Nephron (organoid): ENCODE data around the gene ANKRD17.
A peak's percentile ranks its signal among the peaks of the same experiment; 100 is the strongest.
"Not testable (repeated sequence)": the region's sequence is repeated elsewhere in the genome, so short reads cannot be mapped to it uniquely, and the experiment has no call there.

Experiments
- H3K27ac Mint-ChIP-seq, 3 experiments: 2 replicates each; pipeline ENCODE4 v1.8.0; 2020; ENCODE audit warnings: mixed read lengths in 3 of 3, mild to moderate bottlenecking in 2 of 3, moderate library complexity in 1 of 3
- H3K27me3 Mint-ChIP-seq: 2 replicates; pipeline ENCODE4 v1.8.0; 2021; ENCODE audit warnings: low read depth, mild to moderate bottlenecking, moderate library complexity, mixed read lengths
- H3K36me3 Mint-ChIP-seq: 2 replicates; pipeline ENCODE4 v1.8.0; 2020; ENCODE audit warnings: low read depth, mixed read lengths
- H3K4me1 Mint-ChIP-seq: 2 replicates; pipeline ENCODE4 v1.8.0; 2020; ENCODE audit warnings: mixed read lengths
- H3K4me3 Mint-ChIP-seq, 3 experiments: 2 replicates each; pipeline ENCODE4 v1.8.0; 2020; ENCODE audit warnings: mild to moderate bottlenecking in 3 of 3, mixed read lengths in 3 of 3, moderate library complexity in 2 of 3
- H3K9me3 Mint-ChIP-seq: 2 replicates; pipeline ENCODE4 v1.8.0; 2020; ENCODE audit warnings: mixed read lengths
- TF ChIP-seq, protein P1 (sequence below), 3 experiments: fragments of 200-600 bp; sonication (generic); IDR thresholded peaks; one replicate each; pipeline ENCODE4 v1.5.0; 2021; ENCODE audit warnings: antibody characterized with exemption in 3 of 3; ENCODE audit not compliant: unreplicated experiment in 3 of 3

ANKRD17 gene, protein sequence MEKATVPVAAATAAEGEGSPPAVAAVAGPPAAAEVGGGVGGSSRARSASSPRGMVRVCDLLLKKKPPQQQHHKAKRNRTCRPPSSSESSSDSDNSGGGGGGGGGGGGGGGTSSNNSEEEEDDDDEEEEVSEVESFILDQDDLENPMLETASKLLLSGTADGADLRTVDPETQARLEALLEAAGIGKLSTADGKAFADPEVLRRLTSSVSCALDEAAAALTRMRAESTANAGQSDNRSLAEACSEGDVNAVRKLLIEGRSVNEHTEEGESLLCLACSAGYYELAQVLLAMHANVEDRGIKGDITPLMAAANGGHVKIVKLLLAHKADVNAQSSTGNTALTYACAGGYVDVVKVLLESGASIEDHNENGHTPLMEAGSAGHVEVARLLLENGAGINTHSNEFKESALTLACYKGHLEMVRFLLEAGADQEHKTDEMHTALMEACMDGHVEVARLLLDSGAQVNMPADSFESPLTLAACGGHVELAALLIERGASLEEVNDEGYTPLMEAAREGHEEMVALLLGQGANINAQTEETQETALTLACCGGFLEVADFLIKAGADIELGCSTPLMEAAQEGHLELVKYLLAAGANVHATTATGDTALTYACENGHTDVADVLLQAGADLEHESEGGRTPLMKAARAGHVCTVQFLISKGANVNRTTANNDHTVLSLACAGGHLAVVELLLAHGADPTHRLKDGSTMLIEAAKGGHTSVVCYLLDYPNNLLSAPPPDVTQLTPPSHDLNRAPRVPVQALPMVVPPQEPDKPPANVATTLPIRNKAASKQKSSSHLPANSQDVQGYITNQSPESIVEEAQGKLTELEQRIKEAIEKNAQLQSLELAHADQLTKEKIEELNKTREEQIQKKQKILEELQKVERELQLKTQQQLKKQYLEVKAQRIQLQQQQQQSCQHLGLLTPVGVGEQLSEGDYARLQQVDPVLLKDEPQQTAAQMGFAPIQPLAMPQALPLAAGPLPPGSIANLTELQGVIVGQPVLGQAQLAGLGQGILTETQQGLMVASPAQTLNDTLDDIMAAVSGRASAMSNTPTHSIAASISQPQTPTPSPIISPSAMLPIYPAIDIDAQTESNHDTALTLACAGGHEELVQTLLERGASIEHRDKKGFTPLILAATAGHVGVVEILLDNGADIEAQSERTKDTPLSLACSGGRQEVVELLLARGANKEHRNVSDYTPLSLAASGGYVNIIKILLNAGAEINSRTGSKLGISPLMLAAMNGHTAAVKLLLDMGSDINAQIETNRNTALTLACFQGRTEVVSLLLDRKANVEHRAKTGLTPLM (N-terminal part only)

DNA sequence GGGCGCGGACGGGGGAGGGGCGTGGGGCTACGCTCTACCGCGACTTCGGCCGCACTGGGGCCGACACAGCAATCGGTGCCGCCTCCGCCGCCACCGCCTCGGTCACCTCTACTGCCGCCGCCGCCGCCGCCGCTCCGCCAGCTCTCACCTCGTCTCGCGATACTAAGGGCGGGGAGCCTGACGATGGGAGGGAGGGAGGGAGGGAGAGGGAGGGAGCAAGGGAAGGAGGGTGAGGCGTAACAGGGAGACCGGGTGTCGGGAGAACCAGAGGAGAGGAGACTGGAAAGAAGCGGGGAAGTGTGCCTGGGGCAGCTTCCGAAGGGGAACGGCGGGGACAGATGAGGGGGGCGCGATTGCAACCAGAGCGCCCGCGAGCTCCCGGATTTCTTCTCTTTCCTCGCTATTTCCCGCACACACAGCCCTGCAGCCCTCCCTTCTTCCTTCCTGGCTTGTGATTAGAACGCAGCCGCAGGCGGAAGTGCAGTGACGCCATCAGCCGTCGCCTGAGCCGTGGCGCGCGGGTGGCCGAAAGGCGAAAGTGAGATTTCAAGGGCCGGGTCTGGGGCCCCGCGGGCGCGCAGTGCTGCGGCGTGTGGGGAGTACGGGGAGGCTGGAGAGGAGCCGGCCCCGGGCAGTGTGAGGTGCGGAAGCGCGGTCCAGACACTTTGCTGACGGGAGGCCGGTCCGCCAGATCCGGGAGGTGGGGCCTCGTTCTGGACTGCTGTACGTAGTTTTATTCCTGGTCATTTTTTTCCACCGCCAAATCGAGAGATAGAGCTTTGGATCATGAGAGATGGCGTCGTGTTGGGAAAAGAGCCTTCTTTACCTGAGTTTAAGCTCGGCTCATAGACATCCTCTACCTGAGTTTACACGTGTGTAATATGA is at the start of gene ANKRD17:
Gene ANKRD17 (minus strand): TSS at position 113 of the 885 bp plus-strand sequence. CDS start 130 bp downstream, outside the sequence.
- H3K4me3 Mint-ChIP-seq: peak within 1 kb of the TSS; percentile 100
- TF ChIP-seq, protein P1, sequence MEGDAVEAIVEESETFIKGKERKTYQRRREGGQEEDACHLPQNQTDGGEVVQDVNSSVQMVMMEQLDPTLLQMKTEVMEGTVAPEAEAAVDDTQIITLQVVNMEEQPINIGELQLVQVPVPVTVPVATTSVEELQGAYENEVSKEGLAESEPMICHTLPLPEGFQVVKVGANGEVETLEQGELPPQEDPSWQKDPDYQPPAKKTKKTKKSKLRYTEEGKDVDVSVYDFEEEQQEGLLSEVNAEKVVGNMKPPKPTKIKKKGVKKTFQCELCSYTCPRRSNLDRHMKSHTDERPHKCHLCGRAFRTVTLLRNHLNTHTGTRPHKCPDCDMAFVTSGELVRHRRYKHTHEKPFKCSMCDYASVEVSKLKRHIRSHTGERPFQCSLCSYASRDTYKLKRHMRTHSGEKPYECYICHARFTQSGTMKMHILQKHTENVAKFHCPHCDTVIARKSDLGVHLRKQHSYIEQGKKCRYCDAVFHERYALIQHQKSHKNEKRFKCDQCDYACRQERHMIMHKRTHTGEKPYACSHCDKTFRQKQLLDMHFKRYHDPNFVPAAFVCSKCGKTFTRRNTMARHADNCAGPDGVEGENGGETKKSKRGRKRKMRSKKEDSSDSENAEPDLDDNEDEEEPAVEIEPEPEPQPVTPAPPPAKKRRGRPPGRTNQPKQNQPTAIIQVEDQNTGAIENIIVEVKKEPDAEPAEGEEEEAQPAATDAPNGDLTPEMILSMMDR (IDR thresholded peaks at IDR 0.05; ENCODE audit: unreplicated experiment in 3 of 3): peak in 1 of 3 experiments; percentile 11
- H3K36me3 Mint-ChIP-seq: peaks cover 14% of the 10 kb centered on the region
- peaks cover 48% of the 10 kb centered on the region for H3K4me1 Mint-ChIP-seq
- no peaks in the 10 kb centered on the region for H3K9me3 Mint-ChIP-seq
- peak within 1 kb of the TSS; percentile 99 to 100 (median 100) for H3K27ac Mint-ChIP-seq
- H3K27me3 Mint-ChIP-seq: no peaks in the 10 kb centered on the region

DNA sequence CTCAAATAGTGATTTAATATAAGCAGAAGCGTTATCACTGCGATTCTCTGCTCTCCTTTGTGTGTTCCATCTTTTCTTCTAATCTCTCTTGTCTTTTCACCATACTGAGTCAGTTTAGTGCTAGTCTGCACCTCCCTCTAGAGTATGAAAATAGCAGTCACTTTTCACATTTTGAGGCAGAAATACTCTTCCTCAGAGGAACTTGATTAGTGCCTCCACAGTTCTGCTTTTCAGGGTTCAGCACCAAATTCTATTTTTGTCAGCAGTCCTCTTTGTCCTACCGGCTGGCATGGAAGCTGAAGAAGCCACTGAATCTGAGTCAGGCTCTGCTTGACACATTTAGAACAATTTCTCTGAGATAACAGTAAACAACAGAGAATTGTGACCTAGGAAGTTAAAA is 49.7 kb upstream of the ANKRD17 start:
- no peaks in the 10 kb centered on the region for H3K27me3 Mint-ChIP-seq
- H3K4me3 Mint-ChIP-seq: no peak overlapping the region
- TF ChIP-seq, protein P1 (IDR thresholded peaks at IDR 0.05; ENCODE audit: unreplicated experiment in 3 of 3): peak in 1 of 3 experiments; percentile 10
- no peaks in the 10 kb centered on the region for H3K4me1 Mint-ChIP-seq
- no peaks in the 10 kb centered on the region for H3K9me3 Mint-ChIP-seq
- H3K27ac Mint-ChIP-seq: no peak overlapping the region
- H3K36me3 Mint-ChIP-seq: no peaks in the 10 kb centered on the region

DNA sequence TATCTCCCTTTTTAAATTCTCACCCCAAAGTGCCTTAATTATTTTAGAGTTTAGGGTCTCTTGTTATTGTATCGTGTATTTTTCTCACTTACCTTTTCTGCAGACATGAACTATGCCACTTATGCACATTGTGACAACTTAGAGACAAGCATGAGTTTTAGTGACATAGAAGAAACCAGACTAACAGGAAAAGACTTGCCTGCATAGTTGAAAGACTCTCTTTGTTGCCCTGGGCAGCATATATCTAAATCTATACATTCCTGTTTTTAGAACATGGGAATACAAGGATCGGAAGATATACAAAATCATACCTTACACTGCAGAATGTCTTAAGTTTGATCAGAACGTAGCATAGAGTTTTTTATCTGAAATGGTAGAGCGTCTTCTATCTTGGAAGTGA is 45.1 kb upstream of the ANKRD17 start:
- TF ChIP-seq, protein P1 (IDR thresholded peaks at IDR 0.05; ENCODE audit: unreplicated experiment in 3 of 3): no peak
- no peaks in the 10 kb centered on the region for H3K4me1 Mint-ChIP-seq
- no peak overlapping the region for H3K27ac Mint-ChIP-seq

DNA sequence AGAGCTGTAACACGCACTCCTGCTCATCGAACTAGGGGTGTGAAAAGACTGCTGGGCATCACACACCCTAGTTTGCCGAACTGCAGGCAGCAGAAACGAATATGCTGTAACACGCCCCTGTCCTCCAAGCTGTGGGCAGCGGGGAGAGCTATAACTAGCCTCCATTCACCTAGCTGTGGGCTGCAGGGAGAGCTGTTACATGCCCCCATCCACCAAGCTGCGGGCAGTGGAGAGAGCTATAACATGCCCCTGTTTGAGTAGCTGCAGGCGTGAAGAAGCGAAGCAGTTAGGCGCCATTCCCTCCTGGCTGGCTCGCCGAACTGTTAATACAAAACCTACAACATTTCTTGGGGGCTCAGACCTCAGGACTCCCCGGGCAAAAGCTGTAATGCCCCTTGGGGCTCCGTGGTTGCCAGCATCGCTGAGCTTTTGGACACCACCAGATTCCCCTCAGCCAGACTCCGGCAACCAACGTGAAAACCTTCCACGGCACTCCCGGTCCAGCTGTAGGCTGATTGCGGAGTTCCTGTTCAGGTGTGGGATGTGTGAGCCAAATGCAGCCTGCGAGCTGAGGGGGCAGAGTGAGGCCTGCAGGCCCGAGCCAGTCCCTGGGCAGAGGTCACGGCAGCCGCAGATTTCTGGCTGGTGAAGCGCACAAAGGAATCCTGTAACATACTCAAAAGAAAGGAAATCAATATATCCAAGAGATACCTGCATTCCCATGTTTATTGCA is 41.1 kb upstream of the ANKRD17 start:
- Mint-ChIP-seq H3K27ac (no peak overlapping the region), H3K4me3 (no peak overlapping the region), H3K36me3 (peaks cover 8% of the 10 kb centered on the region), H3K27me3 (no peaks in the 10 kb centered on the region), H3K9me3 (peaks cover 28% of the 10 kb centered on the region), H3K4me1 (no peaks in the 10 kb centered on the region)
- TF ChIP-seq, protein P1 (IDR thresholded peaks at IDR 0.05; ENCODE audit: unreplicated experiment in 3 of 3): no peak

More for the DNA sequence above, 45.1 kb upstream of the ANKRD17 start:
- H3K4me3 Mint-ChIP-seq: no peak overlapping the region
- H3K36me3 Mint-ChIP-seq: peaks cover 3% of the 10 kb centered on the region
- no peaks in the 10 kb centered on the region for H3K27me3 Mint-ChIP-seq
- peaks cover 7% of the 10 kb centered on the region for H3K9me3 Mint-ChIP-seq

DNA sequence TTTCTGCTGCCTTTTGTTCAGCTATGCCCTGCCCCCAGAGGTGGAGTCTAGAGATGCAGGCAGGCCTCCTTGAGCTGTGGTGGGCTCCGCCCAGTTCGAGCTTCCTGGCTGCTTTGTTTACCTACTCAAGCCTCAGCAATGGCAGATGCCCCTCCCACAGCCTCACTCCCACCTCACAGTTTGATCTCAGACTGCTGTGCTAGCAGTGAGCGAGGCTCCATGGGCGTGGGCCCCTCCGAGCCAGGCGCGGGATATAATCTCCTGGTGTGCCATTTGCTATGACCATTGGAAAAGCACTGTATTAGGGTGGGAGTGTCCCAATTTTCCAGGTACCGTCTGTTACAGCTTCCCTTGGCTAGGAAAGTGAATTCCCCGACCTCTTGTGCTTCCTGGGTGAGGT is 34.1 kb upstream of the ANKRD17 start:
- H3K27me3 Mint-ChIP-seq, H3K4me1 Mint-ChIP-seq, H3K4me3 Mint-ChIP-seq, H3K27ac Mint-ChIP-seq: not testable (repeated sequence)
- Mint-ChIP-seq H3K9me3 (peaks cover 31% of the 10 kb centered on the region), H3K36me3 (peaks cover 18% of the 10 kb centered on the region)
